Activated CD4-positive, alpha-beta T cell treated with anti-CD3 and anti-CD28 coated beads for 48 hours (primary cell): ENCODE results near the gene COL23A1.
A peak's percentile ranks its signal among the peaks of the same experiment; 100 is the strongest.

Experiments used
- DNase-seq: peaks from one replicate; pipeline ENCODE4 v3.0.0-alpha.2; 2020

Gene COL23A1

GRCh38 chr5:178587763-178588611 is 2.2 kb downstream of the COL23A1 start:
- DNase-seq, result no peak

- DNase-seq, result no peak
Measured at GRCh38 chr5:178586396-178586795, 3.8 kb downstream of the COL23A1 start.

- peak; percentile 54 for DNase-seq
Measured at GRCh38 chr5:178585421-178585820, 4.8 kb downstream of the COL23A1 start.

- no peak for DNase-seq
Measured at GRCh38 chr5:178583279-178583678, 6.9 kb downstream of the COL23A1 start.

GRCh38 chr5:178582291-178582690 is 7.9 kb downstream of the COL23A1 start:
- no peak for DNase-seq

- DNase-seq, result no peak
Measured at GRCh38 chr5:178581621-178582020, 8.6 kb downstream of the COL23A1 start.

- no peak for DNase-seq
Measured at GRCh38 chr5:178580271-178580955, 9.8 kb downstream of the COL23A1 start.

- DNase-seq, result no peak
Measured at GRCh38 chr5:178577944-178578343, 12.2 kb downstream of the COL23A1 start.

- DNase-seq, result no peak
Measured at GRCh38 chr5:178577376-178577839, 12.8 kb downstream of the COL23A1 start.

- no peak for DNase-seq
Measured at GRCh38 chr5:178576591-178577351, 13.4 kb downstream of the COL23A1 start.

GRCh38 chr5:178573216-178573615 is 17.0 kb downstream of the COL23A1 start:
- DNase-seq, result no peak

GRCh38 chr5:178572617-178573016 is 17.6 kb downstream of the COL23A1 start:
- DNase-seq, result no peak

- DNase-seq, result no peak
Measured at GRCh38 chr5:178569485-178569884, 20.7 kb downstream of the COL23A1 start.

GRCh38 chr5:178564811-178565550 is 25.2 kb downstream of the COL23A1 start:
- DNase-seq, result no peak

GRCh38 chr5:178564397-178564796 is 25.8 kb downstream of the COL23A1 start:
- DNase-seq, result no peak

GRCh38 chr5:178563621-178564020 is 26.6 kb downstream of the COL23A1 start:
- DNase-seq, result no peak

- no peak for DNase-seq
Measured at GRCh38 chr5:178561746-178562264, 28.4 kb downstream of the COL23A1 start.

GRCh38 chr5:178560911-178561310 is 29.3 kb downstream of the COL23A1 start:
- DNase-seq, result no peak

GRCh38 chr5:178557416-178557815 is 32.8 kb downstream of the COL23A1 start:
- DNase-seq, result no peak

GRCh38 chr5:178555771-178556211 is 34.4 kb downstream of the COL23A1 start:
- no peak for DNase-seq

GRCh38 chr5:178555005-178555404 is 35.2 kb downstream of the COL23A1 start:
- no peak for DNase-seq

- no peak for DNase-seq
Measured at GRCh38 chr5:178554311-178554710, 35.9 kb downstream of the COL23A1 start.
